ENCODE measurements around the gene STYXL2.

The STYXL2 gene

DNA sequence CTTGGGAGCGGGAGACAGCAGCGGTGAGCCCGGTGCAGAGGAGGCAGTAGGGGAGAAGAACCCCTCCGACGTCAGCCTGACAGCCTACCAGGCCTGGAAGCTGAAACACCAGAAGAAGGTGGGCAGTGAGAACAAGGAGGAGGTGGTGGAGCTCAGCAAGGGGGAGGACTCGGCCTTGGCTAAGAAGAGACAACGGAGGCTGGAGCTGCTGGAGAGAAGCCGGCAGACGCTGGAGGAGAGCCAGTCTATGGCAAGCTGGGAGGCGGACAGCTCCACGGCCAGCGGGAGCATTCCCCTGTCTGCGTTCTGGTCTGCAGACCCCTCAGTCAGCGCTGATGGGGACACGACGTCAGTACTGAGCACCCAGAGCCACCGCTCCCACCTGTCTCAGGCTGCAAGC, 32.9 kb downstream of the STYXL2 start:
- Histone ChIP-seq H3K27me3 (ENCODE audit: insufficient read depth, poor library complexity, severe bottlenecking) (peaks cover 3% of the 10 kb centered on the region), H3K27ac (replicated peaks) (no peak overlapping the region), H3K4me3 (replicated peaks; ENCODE audit: insufficient read depth, low read length) (no peak overlapping the region)
- DNase-seq (ENCODE audit: low read depth in 1 of 2, low spot score in 1 of 2): no peak
- TF ChIP-seq, protein P1, sequence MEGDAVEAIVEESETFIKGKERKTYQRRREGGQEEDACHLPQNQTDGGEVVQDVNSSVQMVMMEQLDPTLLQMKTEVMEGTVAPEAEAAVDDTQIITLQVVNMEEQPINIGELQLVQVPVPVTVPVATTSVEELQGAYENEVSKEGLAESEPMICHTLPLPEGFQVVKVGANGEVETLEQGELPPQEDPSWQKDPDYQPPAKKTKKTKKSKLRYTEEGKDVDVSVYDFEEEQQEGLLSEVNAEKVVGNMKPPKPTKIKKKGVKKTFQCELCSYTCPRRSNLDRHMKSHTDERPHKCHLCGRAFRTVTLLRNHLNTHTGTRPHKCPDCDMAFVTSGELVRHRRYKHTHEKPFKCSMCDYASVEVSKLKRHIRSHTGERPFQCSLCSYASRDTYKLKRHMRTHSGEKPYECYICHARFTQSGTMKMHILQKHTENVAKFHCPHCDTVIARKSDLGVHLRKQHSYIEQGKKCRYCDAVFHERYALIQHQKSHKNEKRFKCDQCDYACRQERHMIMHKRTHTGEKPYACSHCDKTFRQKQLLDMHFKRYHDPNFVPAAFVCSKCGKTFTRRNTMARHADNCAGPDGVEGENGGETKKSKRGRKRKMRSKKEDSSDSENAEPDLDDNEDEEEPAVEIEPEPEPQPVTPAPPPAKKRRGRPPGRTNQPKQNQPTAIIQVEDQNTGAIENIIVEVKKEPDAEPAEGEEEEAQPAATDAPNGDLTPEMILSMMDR (IDR thresholded peaks at IDR 0.05; ENCODE audit: insufficient read depth, low read length): no peak
- no peak for TF ChIP-seq REST (IDR thresholded peaks at IDR 0.05; ENCODE audit: insufficient replicate concordance, low read depth)
- no peak for TF ChIP-seq SPI1 (IDR thresholded peaks at IDR 0.05; ENCODE audit: borderline replicate concordance, low read depth)
- no peak for TF ChIP-seq GABPA (IDR thresholded peaks at IDR 0.05; ENCODE audit: low read depth)
- no peak for TF ChIP-seq POLR2AphosphoS5 (IDR thresholded peaks at IDR 0.05; ENCODE audit: low read depth)

DNA sequence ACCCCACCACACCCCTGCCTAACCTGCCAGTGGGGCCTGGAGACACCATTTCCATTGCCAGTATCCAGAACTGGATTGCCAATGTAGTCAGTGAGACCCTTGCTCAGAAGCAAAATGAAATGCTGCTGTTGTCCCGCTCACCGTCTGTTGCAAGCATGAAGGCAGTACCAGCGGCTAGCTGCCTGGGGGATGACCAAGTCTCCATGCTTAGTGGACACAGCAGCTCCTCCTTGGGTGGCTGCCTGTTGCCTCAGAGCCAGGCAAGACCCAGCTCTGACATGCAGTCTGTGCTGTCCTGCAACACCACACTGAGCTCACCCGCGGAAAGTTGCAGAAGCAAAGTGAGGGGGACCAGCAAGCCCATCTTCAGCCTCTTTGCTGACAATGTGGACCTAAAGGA, 33.4 kb downstream of the STYXL2 start:
- no peak for DNase-seq (ENCODE audit: low read depth in 1 of 2, low spot score in 1 of 2)
- H3K27me3 ChIP-seq (ENCODE audit: insufficient read depth, poor library complexity, severe bottlenecking): peaks cover 3% of the 10 kb centered on the region

GRCh38 chr1:167127661-167128060, 33.8 kb downstream of the STYXL2 start:
- Histone ChIP-seq H3K27me3 (ENCODE audit: insufficient read depth, poor library complexity, severe bottlenecking) (peaks cover 3% of the 10 kb centered on the region), H3K27ac (replicated peaks) (no peak overlapping the region), H3K4me3 (replicated peaks; ENCODE audit: insufficient read depth, low read length) (no peak overlapping the region)
- TF ChIP-seq REST (IDR thresholded peaks at IDR 0.05; ENCODE audit: insufficient replicate concordance, low read depth) (no peak), GABPA (IDR thresholded peaks at IDR 0.05; ENCODE audit: low read depth) (no peak), SPI1 (IDR thresholded peaks at IDR 0.05; ENCODE audit: borderline replicate concordance, low read depth) (no peak), POLR2AphosphoS5 (IDR thresholded peaks at IDR 0.05; ENCODE audit: low read depth) (no peak)
- TF ChIP-seq, protein P1 (IDR thresholded peaks at IDR 0.05; ENCODE audit: insufficient read depth, low read length): no peak
- DNase-seq (ENCODE audit: low read depth in 1 of 2, low spot score in 1 of 2): no peak

More for the DNA sequence above, 33.4 kb downstream of the STYXL2 start:
- TF ChIP-seq GABPA (IDR thresholded peaks at IDR 0.05; ENCODE audit: low read depth): no peak
- no peak for TF ChIP-seq POLR2AphosphoS5 (IDR thresholded peaks at IDR 0.05; ENCODE audit: low read depth)
- TF ChIP-seq, protein P1 (IDR thresholded peaks at IDR 0.05; ENCODE audit: insufficient read depth, low read length): no peak
- TF ChIP-seq SPI1 (IDR thresholded peaks at IDR 0.05; ENCODE audit: borderline replicate concordance, low read depth): no peak
- TF ChIP-seq REST (IDR thresholded peaks at IDR 0.05; ENCODE audit: insufficient replicate concordance, low read depth): no peak
- H3K27ac ChIP-seq (replicated peaks): no peak overlapping the region
- H3K4me3 ChIP-seq (replicated peaks; ENCODE audit: insufficient read depth, low read length): no peak overlapping the region

Measured in HL-60 (cell line).